ENCODE measurements around the gene SMARCC1. TPM values are rescaled to one million over a fixed set of nuclear protein-coding genes. Genes with fewer than 3 reads are reported as not detected.

The SMARCC1 gene
- total RNA-seq, 1 experiment from 2014 or later, result 168 TPM

- CTCF ChIA-PET, result interaction anchor here (1.3 kb wide), 1 partner anchor 364 kb away, joined by 3 read pairs; no protein-coding TSS in a partner anchor
- Histone ChIP-seq H3K27me3 (ENCODE audit: insufficient read depth, low read length) (no peaks in the 10 kb centered on the region), H3K9me2 (ENCODE audit: insufficient read depth) (no peaks in the 10 kb centered on the region), H3K4me2 (ENCODE audit: low read length) (no peak overlapping the region), H3K36me3 (ENCODE audit: control insufficient read depth in 1 of 2, insufficient read depth in 2 of 2, low read length in 2 of 2) (no peaks in the 10 kb centered on the region), H3K9me3 (ENCODE audit: control insufficient read depth in 1 of 2, insufficient read depth in 1 of 2, low read depth in 1 of 2, low read length in 2 of 2) (no peaks in the 10 kb centered on the region), H3K4me1 (ENCODE audit: control insufficient read depth in 1 of 2, insufficient read depth in 2 of 2, low read length in 2 of 2) (peaks cover 8 to 19% of the 10 kb centered on the region in 2 experiments), H3K27ac (ENCODE audit: low read depth, low read length) (no peak overlapping the region), H4K20me1 (ENCODE audit: insufficient read depth) (no peaks in the 10 kb centered on the region), H3K4me3 (replicated peaks in 1 of 2; ENCODE audit: low read depth in 1 of 2, low read length in 2 of 2) (no peak overlapping the region), H3K79me2 (ENCODE audit: insufficient read depth, low read length) (no peaks in the 10 kb centered on the region), H3K9ac (ENCODE audit: low read length) (no peak overlapping the region), H2AFZ (ENCODE audit: low read depth, low read length, poor library complexity, severe bottlenecking) (no peak overlapping the region)
- ATAC-seq, result no peak
- no TSS peak for BruUV-seq (replicated peaks)
- DNase-seq (ENCODE audit: low read depth, low spot score), result no peak
- no peak for TF ChIP-seq CBX3 (IDR thresholded peaks at IDR 0.05; ENCODE audit: low read depth)
- no peak for TF ChIP-seq ELF1 (IDR thresholded peaks at IDR 0.05; ENCODE audit: borderline replicate concordance, low read depth)
- no peak for TF ChIP-seq CEBPB (IDR thresholded peaks at IDR 0.05; ENCODE audit: low read depth)
- no peak for TF ChIP-seq FOSL1 (IDR thresholded peaks at IDR 0.05; ENCODE audit: low read depth)
- no peak for TF ChIP-seq SIN3A (IDR thresholded peaks at IDR 0.05; ENCODE audit: low read depth)
- TF ChIP-seq SRF (IDR thresholded peaks at IDR 0.05; ENCODE audit: low read depth), result no peak
- no peak for TF ChIP-seq POLR2A (IDR thresholded peaks at IDR 0.05; ENCODE audit: borderline replicate concordance, extremely low read depth, insufficient read depth, insufficient read length)
- TF ChIP-seq REST (IDR thresholded peaks at IDR 0.05; ENCODE audit: low read depth), result no peak
- no peak for TF ChIP-seq YY1 (IDR thresholded peaks at IDR 0.05; ENCODE audit: extremely low read depth, insufficient replicate concordance, low read depth, low read length)
- TF ChIP-seq MAX (IDR thresholded peaks at IDR 0.05), result no peak
- no peak for TF ChIP-seq JUND (IDR thresholded peaks at IDR 0.05)
- no peak for TF ChIP-seq SP1 (IDR thresholded peaks at IDR 0.05; ENCODE audit: low read depth)
- no peak for TF ChIP-seq RAD21 (IDR thresholded peaks at IDR 0.05; ENCODE audit: low read depth)
- no peak for TF ChIP-seq EZH2 (IDR thresholded peaks at IDR 0.05)
- no peak for TF ChIP-seq CTCF (IDR thresholded peaks at IDR 0.05 in 2 of 3, conservative IDR thresholded peaks at IDR 0.05 in 1 of 3; ENCODE audit: borderline replicate concordance in 1 of 3, insufficient read depth in 1 of 3, low read depth in 2 of 3, low read length in 2 of 3)
- no peak for TF ChIP-seq EGR1 (IDR thresholded peaks at IDR 0.05; ENCODE audit: low read depth)
- no peak for TF ChIP-seq EZH2phosphoT487 (IDR thresholded peaks at IDR 0.05; ENCODE audit: borderline replicate concordance)
- TF ChIP-seq TCF7L2 (IDR thresholded peaks at IDR 0.05; ENCODE audit: borderline replicate concordance, extremely low read depth, insufficient read depth, insufficient read length), result no peak
- POLR2A ChIA-PET, result no interaction called here
- RAD21 ChIA-PET (ENCODE audit: low non-redundant PET in 1 of 2, low total read pairs in 2 of 2, uncharacterized antibody in 2 of 2, unreplicated experiment in 2 of 2), result no interaction called here
- intact Hi-C loops (cut with micrococcal nuclease), result no loop called here
These were observed 9.6 kb upstream of the SMARCC1 start for GRCh38 chr3:47791193-47791855.
